CD14-positive monocyte (primary cell): ENCODE data around the gene NDUFS5. TPM values are rescaled to one million over a fixed set of nuclear protein-coding genes. Genes with fewer than 3 reads are reported as not detected.

Source experiments
- DNase-seq, 3 donors: peaks; one replicate each; pipeline ENCODE4 v3.0.0-alpha.2; 2011 to 2022
- H2AFZ ChIP-seq: 2 replicates; pipeline ENCODE4 v1.6.0; 2012; ENCODE audit warnings: mild to moderate bottlenecking, low read depth, low read length, inconsistent platforms; ENCODE audit not compliant: insufficient read depth, poor library complexity, severe bottlenecking
- H3K27ac ChIP-seq, 2 donors: 1 replicate in 1 of 2; 2 replicates in 1 of 2; pipeline ENCODE4 v1.5.1; 2012 to 2013; ENCODE audit warnings: low read length in 2 of 2, control low read depth in 1 of 2, inconsistent platforms in 1 of 2, low read depth in 1 of 2, mild to moderate bottlenecking in 1 of 2
- H3K27me3 ChIP-seq, 2 donors: one replicate each; pipeline versions ENCODE4 v1.6.0 to v1.6.1; 2011 to 2013; ENCODE audit warnings: low read length in 2 of 2; ENCODE audit not compliant: control insufficient read depth in 2 of 2, insufficient read depth in 2 of 2
- H3K36me3 ChIP-seq, 2 donors: replicated peaks in 1 of 2; 1 replicate in 1 of 2; 2 replicates in 1 of 2; pipeline versions ENCODE4 v1.5.1 to v1.6.1; 2012 to 2013; ENCODE audit warnings: low read length in 2 of 2, control low read depth in 1 of 2, inconsistent platforms in 1 of 2, mild to moderate bottlenecking in 1 of 2; ENCODE audit not compliant: insufficient read depth in 2 of 2, control insufficient read depth in 1 of 2
- H3K4me1 ChIP-seq, 2 donors: 1 replicate in 1 of 2; 2 replicates in 1 of 2; pipeline versions ENCODE4 v1.5.1 to v1.6.1; 2012 to 2013; ENCODE audit warnings: low read length in 2 of 2, control low read depth in 1 of 2, inconsistent platforms in 1 of 2, mild to moderate bottlenecking in 1 of 2, moderate library complexity in 1 of 2; ENCODE audit not compliant: insufficient read depth in 2 of 2, control insufficient read depth in 1 of 2
- H3K4me2 ChIP-seq: replicated peaks from 2 replicates; pipeline ENCODE3; 2012; ENCODE audit warnings: low read length, moderate library complexity, mild to moderate bottlenecking; ENCODE audit not compliant: poor library complexity, severe bottlenecking; ENCODE audit errors: extremely low read depth
- H3K4me3 ChIP-seq, 3 experiments: fragments of 200-600 bp in 1 of 3; sonication (generic) in 1 of 3; replicated peaks in 1 of 3; 1 replicate in 2 of 3; 2 replicates in 1 of 3; pipeline ENCODE4 v1.5.1; 2011 to 2013; ENCODE audit warnings: low read length in 3 of 3, mild to moderate bottlenecking in 3 of 3, control low read depth in 2 of 3, low read depth in 2 of 3, inconsistent platforms in 1 of 3, moderate library complexity in 1 of 3
- H3K79me2 ChIP-seq: 2 replicates; pipeline ENCODE4 v1.6.0; 2012; ENCODE audit warnings: mild to moderate bottlenecking, control low read depth, inconsistent platforms, low read length, moderate library complexity; ENCODE audit not compliant: insufficient read depth
- H3K9ac ChIP-seq: 2 replicates; pipeline ENCODE4 v1.6.0; 2017; ENCODE audit warnings: low read length, mild to moderate bottlenecking; ENCODE audit not compliant: insufficient read depth, poor library complexity, severe bottlenecking
- H3K9me3 ChIP-seq, 2 donors: replicated peaks in 1 of 2; 1 replicate in 1 of 2; 2 replicates in 1 of 2; pipeline versions ENCODE4 v1.5.1 to v1.6.1; 2012 to 2013; ENCODE audit warnings: low read length in 2 of 2, control low read depth in 1 of 2; ENCODE audit not compliant: control insufficient read depth in 1 of 2, insufficient read depth in 1 of 2
- H4K20me1 ChIP-seq: 2 replicates; pipeline ENCODE4 v1.6.0; 2012; ENCODE audit warnings: mild to moderate bottlenecking, low read length, control low read depth, moderate library complexity; ENCODE audit not compliant: insufficient read depth
- H3K27ac Mint-ChIP-seq, 7 donors: one replicate each; pipeline ENCODE4 v1.8.0; 2020; ENCODE audit warnings: mild to moderate bottlenecking in 7 of 7, mixed read lengths in 7 of 7, moderate library complexity in 6 of 7, inconsistent platforms in 2 of 7
- H3K27me3 Mint-ChIP-seq, 3 donors: one replicate each; pipeline ENCODE4 v1.8.0; 2021 to 2022; ENCODE audit warnings: low read depth in 3 of 3, mild to moderate bottlenecking in 3 of 3, mixed read lengths in 3 of 3, moderate library complexity in 3 of 3, inconsistent platforms in 1 of 3
- H3K36me3 Mint-ChIP-seq, 2 donors: one replicate each; pipeline ENCODE4 v1.8.0; 2020; ENCODE audit warnings: mixed read lengths in 2 of 2, inconsistent platforms in 1 of 2, mild to moderate bottlenecking in 1 of 2
- H3K4me1 Mint-ChIP-seq: one replicate; pipeline ENCODE4 v1.8.0; 2020; ENCODE audit warnings: mild to moderate bottlenecking, mixed read lengths
- H3K4me3 Mint-ChIP-seq, 2 donors: one replicate each; pipeline ENCODE4 v1.8.0; 2020; ENCODE audit warnings: mild to moderate bottlenecking in 2 of 2, mixed read lengths in 2 of 2, moderate library complexity in 1 of 2
- H3K9me3 Mint-ChIP-seq, 7 donors: one replicate each; pipeline ENCODE4 v1.8.0; 2020 to 2022; ENCODE audit warnings: mixed read lengths in 7 of 7, mild to moderate bottlenecking in 6 of 7, moderate library complexity in 6 of 7, inconsistent platforms in 2 of 7
- WGBS: methylation state at CpG from one replicate; pipeline ENCODE4 v1.1.5; 2013; ENCODE audit warnings: missing lambda C conversion rate; ENCODE audit not compliant: insufficient coverage; 5-methylcytosine and 5-hydroxymethylcytosine counted together
- intact Hi-C, 2 donors: fragments of 100-400 bp; cut with micrococcal nuclease; formaldehyde crosslinking; loops; one replicate each; pipeline versions ENCODE4 v1.15.0 to v1.15.1; 2023
- polyA plus RNA-seq, 3 donors: library from polyadenylated mRNA; depleted of rRNA in 1 of 3; unstranded in 2 of 3; stranded (reverse) in 1 of 3; fragments of 300-500 nt in 2 of 3; fragments of >200 nt in 1 of 3; fragmentation: Illumina TruSeq in 2 of 3; gene quantifications; 1 replicate in 2 of 3; 2 replicates in 1 of 3; pipeline ENCODE4 v1.2.3, GENCODE V29; 2012 to 2021
- TF ChIP-seq, protein P1 (sequence below): fragments of 200-600 bp; IDR thresholded peaks from one replicate; pipeline ENCODE4 v1.8.0; 2022; ENCODE audit warnings: antibody characterized with exemption, mild to moderate bottlenecking

Gene NDUFS5
- polyA plus RNA-seq, 3 donors: 119 to 463 (median 393) TPM

DNA sequence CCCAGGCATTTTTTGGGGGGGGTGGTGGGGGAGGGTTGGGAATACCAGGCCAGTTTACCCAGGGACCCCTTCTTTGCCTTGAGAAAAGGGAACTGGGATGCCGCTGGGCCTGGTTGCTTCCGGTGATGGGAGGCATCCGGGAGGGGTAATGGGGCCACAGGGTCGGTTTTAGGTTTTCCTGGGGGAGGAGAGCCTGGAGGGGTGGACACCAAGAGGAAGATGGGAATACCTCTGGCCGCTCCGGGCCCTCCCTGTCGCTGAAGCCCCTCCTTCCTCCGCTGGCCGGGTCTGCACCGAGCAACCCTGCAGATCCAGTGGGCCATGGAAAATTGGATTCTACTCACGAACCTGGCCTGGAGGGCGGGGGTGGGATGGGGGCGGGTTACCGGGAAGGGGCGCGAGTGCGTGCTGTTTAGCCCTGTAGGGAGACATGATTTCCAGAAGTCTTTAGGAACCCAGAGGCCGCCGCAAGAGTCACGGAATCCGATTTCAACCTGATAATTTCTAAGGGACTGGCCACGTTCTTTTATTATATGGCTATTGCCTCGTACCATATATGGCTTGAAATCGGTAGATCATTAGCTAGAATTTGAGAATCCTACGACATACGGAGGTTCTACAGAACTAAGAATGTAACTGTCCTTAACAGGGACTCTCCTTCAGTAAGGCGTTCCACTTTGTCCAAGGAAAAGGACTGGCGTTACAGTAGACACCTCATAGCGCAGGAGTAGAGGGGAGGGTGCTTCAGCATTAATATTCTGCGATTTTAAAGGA is 34.3 kb upstream of the NDUFS5 start:
- Histone ChIP-seq H2AFZ (peak overlapping the region; percentile 67), H4K20me1 (peaks cover 49% of the 10 kb centered on the region), H3K27ac (peak overlapping the region; percentile 58 to 90), H3K9ac (peak overlapping the region; percentile 97), H3K27me3 (no peaks in the 10 kb centered on the region), H3K4me2 (peak overlapping the region; percentile 85), H3K4me3 (peak overlapping the region; percentile 83 to 99 (median 91)), H3K36me3 (peaks cover 4 to 10% of the 10 kb centered on the region in 2 donors), H3K4me1 (peaks cover 17 to 22% of the 10 kb centered on the region in 2 donors), H3K79me2 (peaks cover 58% of the 10 kb centered on the region), H3K9me3 (no peaks in the 10 kb centered on the region)
- WGBS: 0% methylated on average over 17 of the region's 30 CpGs
- intact Hi-C loops: loop anchor here in 1 of 2 donors (2.0 kb wide), 1 partner anchor 133 kb away; the partner anchor contains the start of gene RRAGC
- peaks cover 25% of the 10 kb centered on the region for H3K4me1 Mint-ChIP-seq
- TF ChIP-seq, protein P1, sequence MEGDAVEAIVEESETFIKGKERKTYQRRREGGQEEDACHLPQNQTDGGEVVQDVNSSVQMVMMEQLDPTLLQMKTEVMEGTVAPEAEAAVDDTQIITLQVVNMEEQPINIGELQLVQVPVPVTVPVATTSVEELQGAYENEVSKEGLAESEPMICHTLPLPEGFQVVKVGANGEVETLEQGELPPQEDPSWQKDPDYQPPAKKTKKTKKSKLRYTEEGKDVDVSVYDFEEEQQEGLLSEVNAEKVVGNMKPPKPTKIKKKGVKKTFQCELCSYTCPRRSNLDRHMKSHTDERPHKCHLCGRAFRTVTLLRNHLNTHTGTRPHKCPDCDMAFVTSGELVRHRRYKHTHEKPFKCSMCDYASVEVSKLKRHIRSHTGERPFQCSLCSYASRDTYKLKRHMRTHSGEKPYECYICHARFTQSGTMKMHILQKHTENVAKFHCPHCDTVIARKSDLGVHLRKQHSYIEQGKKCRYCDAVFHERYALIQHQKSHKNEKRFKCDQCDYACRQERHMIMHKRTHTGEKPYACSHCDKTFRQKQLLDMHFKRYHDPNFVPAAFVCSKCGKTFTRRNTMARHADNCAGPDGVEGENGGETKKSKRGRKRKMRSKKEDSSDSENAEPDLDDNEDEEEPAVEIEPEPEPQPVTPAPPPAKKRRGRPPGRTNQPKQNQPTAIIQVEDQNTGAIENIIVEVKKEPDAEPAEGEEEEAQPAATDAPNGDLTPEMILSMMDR: no peak
- H3K36me3 Mint-ChIP-seq: peaks cover 12 to 35% of the 10 kb centered on the region in 2 donors
- H3K4me3 Mint-ChIP-seq: peak overlapping the region; percentile 82 to 93
- peak; percentile 16 to 48 (median 18) for DNase-seq
- no peaks in the 10 kb centered on the region for H3K9me3 Mint-ChIP-seq
- H3K27ac Mint-ChIP-seq: peak overlapping the region; percentile 73 to 89 (median 85)
- H3K27me3 Mint-ChIP-seq: no peaks in the 10 kb centered on the region

DNA sequence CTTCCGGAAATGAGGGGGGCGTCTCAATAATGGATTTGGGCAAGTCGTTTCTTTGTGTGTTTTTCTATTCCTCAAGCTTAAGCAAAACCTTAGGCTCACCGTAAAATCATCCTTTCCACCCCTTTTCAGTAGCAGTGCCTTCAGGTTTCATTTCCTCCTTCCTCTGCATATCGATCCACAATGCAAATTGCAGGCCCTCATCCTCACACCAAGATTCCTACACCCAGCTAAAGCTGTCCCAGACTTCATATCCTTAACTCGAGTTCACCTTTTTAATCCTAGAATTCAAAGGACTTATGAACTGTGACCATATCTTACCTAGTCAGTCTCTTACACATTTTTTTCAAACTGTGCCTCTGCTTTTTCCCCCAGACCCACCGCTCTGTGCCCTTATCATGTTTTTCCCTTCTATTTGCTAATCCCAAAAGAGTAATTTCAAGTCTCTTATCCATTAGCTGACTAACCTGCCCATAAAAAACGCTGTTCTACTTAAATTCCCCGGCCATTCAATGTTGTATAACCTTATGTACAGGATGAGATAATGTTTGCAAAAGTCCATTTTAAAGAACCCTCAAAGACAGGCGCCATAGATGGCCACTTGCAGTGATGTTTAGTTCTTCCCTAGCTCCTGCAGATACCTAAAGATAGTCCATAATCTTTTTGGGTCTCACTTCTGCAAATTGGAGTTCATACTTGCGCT is 33.6 kb upstream of the NDUFS5 start:
- Histone ChIP-seq H3K4me3 (peak overlapping the region; percentile 83 to 99 (median 91)), H3K36me3 (peaks cover 6 to 16% of the 10 kb centered on the region in 2 donors), H3K9ac (peak overlapping the region; percentile 97), H3K79me2 (peaks cover 65% of the 10 kb centered on the region), H3K9me3 (no peaks in the 10 kb centered on the region), H2AFZ (no peak overlapping the region), H4K20me1 (peaks cover 57% of the 10 kb centered on the region), H3K4me1 (peaks cover 17 to 22% of the 10 kb centered on the region in 2 donors), H3K27me3 (no peaks in the 10 kb centered on the region), H3K27ac (peak overlapping the region in 1 of 2 donors; percentile 90), H3K4me2 (peak overlapping the region; percentile 85)
- Mint-ChIP-seq H3K27me3 (no peaks in the 10 kb centered on the region), H3K36me3 (peaks cover 15 to 39% of the 10 kb centered on the region in 2 donors), H3K9me3 (no peaks in the 10 kb centered on the region), H3K27ac (peak overlapping the region; percentile 73 to 89 (median 85)), H3K4me1 (peaks cover 26% of the 10 kb centered on the region), H3K4me3 (peak overlapping the region; percentile 82 to 93)
- TF ChIP-seq, protein P1: no peak
- 45% methylated on average over 5 of the region's 11 CpGs for WGBS
- intact Hi-C loops: no loop called here
- peak; percentile 5 to 34 (median 32) for DNase-seq
